ENCODE data around the gene BMP7. TPM values are rescaled to one million over a fixed set of nuclear protein-coding genes. Genes with fewer than 3 reads are reported as not detected.
"Not testable (repeated sequence)": the region's sequence is repeated elsewhere in the genome, so short reads cannot be mapped to it uniquely, and the experiment has no call there.

Gene BMP7
- total and polyA plus RNA-seq, 8 donors = 0.12 to 2.5 (median 0.33) TPM; not detected in 1

- Histone ChIP-seq H3K4me1 (no peaks in the 10 kb centered on the region), H3K4me3 (no peak overlapping the region), H3K27me3 (no peaks in the 10 kb centered on the region), H3K27ac (no peak overlapping the region), H3K36me3 (no peaks in the 10 kb centered on the region), H3K9me3 (no peaks in the 10 kb centered on the region)
- 75 to 82% methylated on average over 17 of the region's 17 CpGs for WGBS, 2 donors
- FAIRE-seq = no peak
- intact Hi-C loops (cut with DNase I) = no loop called here
- TF ChIP-seq, protein P1, sequence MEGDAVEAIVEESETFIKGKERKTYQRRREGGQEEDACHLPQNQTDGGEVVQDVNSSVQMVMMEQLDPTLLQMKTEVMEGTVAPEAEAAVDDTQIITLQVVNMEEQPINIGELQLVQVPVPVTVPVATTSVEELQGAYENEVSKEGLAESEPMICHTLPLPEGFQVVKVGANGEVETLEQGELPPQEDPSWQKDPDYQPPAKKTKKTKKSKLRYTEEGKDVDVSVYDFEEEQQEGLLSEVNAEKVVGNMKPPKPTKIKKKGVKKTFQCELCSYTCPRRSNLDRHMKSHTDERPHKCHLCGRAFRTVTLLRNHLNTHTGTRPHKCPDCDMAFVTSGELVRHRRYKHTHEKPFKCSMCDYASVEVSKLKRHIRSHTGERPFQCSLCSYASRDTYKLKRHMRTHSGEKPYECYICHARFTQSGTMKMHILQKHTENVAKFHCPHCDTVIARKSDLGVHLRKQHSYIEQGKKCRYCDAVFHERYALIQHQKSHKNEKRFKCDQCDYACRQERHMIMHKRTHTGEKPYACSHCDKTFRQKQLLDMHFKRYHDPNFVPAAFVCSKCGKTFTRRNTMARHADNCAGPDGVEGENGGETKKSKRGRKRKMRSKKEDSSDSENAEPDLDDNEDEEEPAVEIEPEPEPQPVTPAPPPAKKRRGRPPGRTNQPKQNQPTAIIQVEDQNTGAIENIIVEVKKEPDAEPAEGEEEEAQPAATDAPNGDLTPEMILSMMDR (IDR thresholded peaks at IDR 0.05) = no peak
- DNase-seq = no peak
- ATAC-seq = peak in 1 of 4 donors; percentile 43
Measured at GRCh38 chr20:57243480-57244220, 22.8 kb downstream of the BMP7 start.

- DNase-seq (no peak), ATAC-seq (no peak), FAIRE-seq (no peak)
- TF ChIP-seq, protein P1 (IDR thresholded peaks at IDR 0.05) = no peak
- H3K27me3 ChIP-seq = no peaks in the 10 kb centered on the region
- no peak overlapping the region for H3K27ac ChIP-seq
- no peaks in the 10 kb centered on the region for H3K4me1 ChIP-seq
- no peak overlapping the region for H3K4me3 ChIP-seq
- 77 to 83% methylated on average over 4 of the region's 4 CpGs for WGBS, 2 donors
- no peaks in the 10 kb centered on the region for H3K36me3 ChIP-seq
- H3K9me3 ChIP-seq = no peaks in the 10 kb centered on the region
- intact Hi-C loops (cut with DNase I) = no loop called here
Measured at GRCh38 chr20:57242414-57242813, 24.0 kb downstream of the BMP7 start.

- intact Hi-C loops (cut with DNase I) = no loop called here
- Histone ChIP-seq H3K9me3 (no peaks in the 10 kb centered on the region), H3K4me3 (no peak overlapping the region), H3K27ac (no peak overlapping the region), H3K4me1 (no peaks in the 10 kb centered on the region), H3K36me3 (no peaks in the 10 kb centered on the region), H3K27me3 (no peaks in the 10 kb centered on the region)
- WGBS, 2 donors = 53 to 59% methylated on average over 6 of the region's 6 CpGs
- no peak for DNase-seq
- FAIRE-seq = no peak
- no peak for ATAC-seq
- TF ChIP-seq, protein P1 (IDR thresholded peaks at IDR 0.05) = no peak
Measured at GRCh38 chr20:57241363-57241991, 25.0 kb downstream of the BMP7 start.

- H3K36me3 ChIP-seq = no peaks in the 10 kb centered on the region
- TF ChIP-seq, protein P1 (IDR thresholded peaks at IDR 0.05) = no peak
- H3K4me1 ChIP-seq = no peaks in the 10 kb centered on the region
- no peak overlapping the region for H3K27ac ChIP-seq
- H3K27me3 ChIP-seq = no peaks in the 10 kb centered on the region
- no peaks in the 10 kb centered on the region for H3K9me3 ChIP-seq
- 62 to 77% methylated on average over 8 of the region's 8 CpGs for WGBS, 2 donors
- FAIRE-seq (no peak), ATAC-seq (no peak), DNase-seq (no peak)
- intact Hi-C loops (cut with DNase I) = no loop called here
- H3K4me3 ChIP-seq = no peak overlapping the region
Measured at GRCh38 chr20:57240581-57241362, 25.7 kb downstream of the BMP7 start.

GRCh38 chr20:57239725-57240124 lies 26.7 kb downstream of the BMP7 start:
- H3K27ac ChIP-seq; DNase-seq; H3K4me3 ChIP-seq; H3K27me3 ChIP-seq; intact Hi-C loops (cut with DNase I); H3K4me1 ChIP-seq; ATAC-seq; H3K9me3 ChIP-seq; FAIRE-seq; H3K36me3 ChIP-seq: not testable (repeated sequence)
- WGBS, 2 donors = 93 to 100% methylated on average over 1 of the region's 1 CpG

DNA sequence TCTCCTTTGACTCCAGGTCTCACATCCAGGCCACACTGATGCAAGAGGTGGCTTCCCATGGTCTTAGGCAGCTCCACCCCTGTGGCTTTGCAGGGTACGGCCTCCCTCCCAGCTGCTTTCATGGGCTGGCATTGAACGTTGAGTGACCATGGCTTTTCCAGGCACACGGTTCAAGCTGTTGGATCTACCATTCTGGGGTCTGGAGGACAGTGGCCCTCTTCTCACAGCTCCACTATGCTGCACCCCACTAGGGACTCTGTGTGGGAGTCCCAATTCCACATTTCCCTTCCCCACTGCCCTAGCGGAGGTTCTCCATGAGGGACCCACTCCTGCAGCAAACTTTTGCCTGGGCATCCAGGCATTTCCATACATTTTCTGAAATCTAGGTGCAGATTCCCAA lies 27.1 kb downstream of the BMP7 start:
- not testable (repeated sequence) for H3K4me3 ChIP-seq
- WGBS, 2 donors = 55 to 77% methylated on average over 4 of the region's 4 CpGs

More for the DNA sequence above, 27.1 kb downstream of the BMP7 start:
- H3K27me3 ChIP-seq; intact Hi-C loops (cut with DNase I); FAIRE-seq; DNase-seq; H3K36me3 ChIP-seq; H3K9me3 ChIP-seq; H3K4me1 ChIP-seq; ATAC-seq; H3K27ac ChIP-seq: not testable (repeated sequence)

Measured in pancreas (tissue), 10 donors.